NCI-H460 (cell line): ENCODE results near the gene EIF1AD. TPM values are rescaled to one million over a fixed set of nuclear protein-coding genes. Genes with fewer than 3 reads are reported as not detected.
A peak's percentile ranks its signal among the peaks of the same experiment; 100 is the strongest.
"Not testable (repeated sequence)": the region's sequence is repeated elsewhere in the genome, so short reads cannot be mapped to it uniquely, and the experiment has no call there.

Experiments
- DNase-seq: peaks from one replicate; pipeline ENCODE4 v3.0.0-alpha.2; 2016; ENCODE audit warnings: low read depth; ENCODE audit errors: extremely low read depth
- polyA plus RNA-seq: library from polyadenylated mRNA; depleted of rRNA; stranded (reverse); fragments of >200 nt; gene quantifications from 2 replicates; pipeline ENCODE4 v1.2.3, GENCODE V29; 2014; cell fraction: nucleus; rRNA removed
- total RNA-seq: library from RNA; depleted of rRNA; stranded (reverse); fragments of >200 nt; shearing (Covaris generic); gene quantifications from 2 replicates; pipeline ENCODE4 v1.2.3, GENCODE V29; 2014; rRNA removed

EIF1AD gene, protein sequence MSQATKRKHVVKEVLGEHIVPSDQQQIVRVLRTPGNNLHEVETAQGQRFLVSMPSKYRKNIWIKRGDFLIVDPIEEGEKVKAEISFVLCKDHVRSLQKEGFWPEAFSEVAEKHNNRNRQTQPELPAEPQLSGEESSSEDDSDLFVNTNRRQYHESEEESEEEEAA
- total RNA-seq: 23.0 TPM in 2 replicates
- 15.1 and 31.0 TPM in 2 replicates for polyA plus RNA-seq

DNA sequence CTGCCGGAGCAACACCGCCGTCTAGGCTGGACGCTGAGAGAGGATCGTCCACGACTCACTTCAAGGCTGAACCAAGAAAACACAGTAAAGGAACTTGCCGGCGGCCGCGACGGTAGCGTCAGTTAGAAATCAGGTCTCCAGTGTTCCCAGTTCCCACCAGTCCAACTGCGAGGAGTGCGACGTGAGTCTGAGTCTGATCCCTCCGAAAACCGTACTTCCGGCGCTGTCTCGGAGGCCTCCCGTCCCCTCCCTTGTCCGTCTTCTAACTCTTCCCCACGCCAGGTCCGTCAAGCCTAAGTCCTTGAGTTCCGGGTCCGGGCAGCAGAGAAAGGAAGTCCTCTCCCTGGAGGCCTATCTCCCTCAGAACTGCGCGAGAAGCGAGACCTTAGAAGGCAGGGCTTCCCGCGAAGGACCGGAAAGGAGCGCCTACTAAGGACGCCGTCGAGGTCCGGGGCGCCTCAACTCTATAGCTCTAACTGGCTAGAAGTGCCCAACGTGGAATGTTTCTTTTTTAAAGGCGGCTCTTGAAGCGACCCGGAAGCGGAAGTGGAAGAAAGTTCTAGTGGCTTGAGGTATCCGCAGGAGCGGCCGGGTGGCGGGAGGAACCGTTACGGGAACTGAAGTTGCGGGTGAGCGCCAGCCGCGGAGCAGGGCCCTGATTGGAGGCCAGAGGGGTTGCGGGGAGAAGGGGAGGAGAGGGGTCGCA is at the start of gene EIF1AD, which contains the start of gene BANF1:
EIF1AD (minus strand) TSS at position 216 of the 706 bp plus-strand sequence. CDS start 1,768 bp downstream, outside the sequence.
BANF1 (plus strand) TSS at position 562 of the 706 bp plus-strand sequence. CDS start 748 bp downstream, outside the sequence.
- DNase-seq: peak; percentile 89

DNA sequence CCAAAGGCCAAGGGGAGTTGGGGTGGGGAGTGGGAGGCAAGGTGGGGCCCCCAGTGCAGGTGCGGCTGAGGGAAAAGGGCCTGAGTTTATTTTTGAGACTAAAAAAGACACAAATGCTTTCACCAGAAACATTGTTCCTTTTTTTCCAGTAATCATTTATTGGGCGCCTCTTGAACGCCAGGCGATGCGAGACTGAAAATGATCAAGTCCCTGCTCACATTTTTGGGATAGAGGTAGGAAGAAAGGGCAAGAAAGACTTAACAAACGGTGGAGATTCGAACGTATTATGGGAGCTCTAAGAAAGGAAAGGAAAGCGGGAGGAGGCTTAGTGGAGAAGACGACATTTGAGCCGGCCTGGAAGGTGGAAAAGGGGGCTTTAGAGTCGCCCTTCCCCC is 49.4 kb upstream of the EIF1AD start:
- DNase-seq: no peak

DNA sequence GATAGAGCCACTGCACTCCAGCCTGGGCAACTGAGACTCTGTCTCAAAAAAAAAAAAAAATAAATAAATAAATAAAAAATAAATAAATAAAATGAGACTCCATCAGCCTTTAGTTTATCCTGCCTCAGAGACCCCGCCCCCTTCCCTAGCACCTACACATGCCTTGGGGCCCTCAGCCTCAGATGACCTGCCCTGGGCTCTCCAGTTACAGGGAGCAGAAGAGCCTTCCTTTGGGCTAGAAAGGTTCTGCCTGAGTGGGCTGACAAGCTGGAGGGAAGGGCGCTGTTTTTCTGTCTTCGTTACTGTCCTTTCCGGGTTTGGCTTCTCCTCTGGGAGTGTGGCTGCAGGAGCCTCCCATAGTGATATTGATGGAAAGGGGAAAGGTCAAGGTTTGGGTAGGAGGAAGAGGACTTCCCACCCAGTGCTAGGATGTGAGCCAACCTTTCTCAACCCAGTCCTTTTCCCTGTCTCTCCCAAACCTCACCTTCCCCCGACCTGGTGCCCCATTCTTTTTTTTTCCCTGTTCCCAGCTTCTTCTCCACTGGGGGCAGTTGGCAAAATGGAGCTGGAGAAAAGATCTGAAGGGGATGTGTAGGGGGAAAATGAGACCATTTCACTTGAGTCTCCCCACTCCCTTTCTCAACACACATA is 48.7 kb upstream of the EIF1AD start:
- DNase-seq: no peak

DNA sequence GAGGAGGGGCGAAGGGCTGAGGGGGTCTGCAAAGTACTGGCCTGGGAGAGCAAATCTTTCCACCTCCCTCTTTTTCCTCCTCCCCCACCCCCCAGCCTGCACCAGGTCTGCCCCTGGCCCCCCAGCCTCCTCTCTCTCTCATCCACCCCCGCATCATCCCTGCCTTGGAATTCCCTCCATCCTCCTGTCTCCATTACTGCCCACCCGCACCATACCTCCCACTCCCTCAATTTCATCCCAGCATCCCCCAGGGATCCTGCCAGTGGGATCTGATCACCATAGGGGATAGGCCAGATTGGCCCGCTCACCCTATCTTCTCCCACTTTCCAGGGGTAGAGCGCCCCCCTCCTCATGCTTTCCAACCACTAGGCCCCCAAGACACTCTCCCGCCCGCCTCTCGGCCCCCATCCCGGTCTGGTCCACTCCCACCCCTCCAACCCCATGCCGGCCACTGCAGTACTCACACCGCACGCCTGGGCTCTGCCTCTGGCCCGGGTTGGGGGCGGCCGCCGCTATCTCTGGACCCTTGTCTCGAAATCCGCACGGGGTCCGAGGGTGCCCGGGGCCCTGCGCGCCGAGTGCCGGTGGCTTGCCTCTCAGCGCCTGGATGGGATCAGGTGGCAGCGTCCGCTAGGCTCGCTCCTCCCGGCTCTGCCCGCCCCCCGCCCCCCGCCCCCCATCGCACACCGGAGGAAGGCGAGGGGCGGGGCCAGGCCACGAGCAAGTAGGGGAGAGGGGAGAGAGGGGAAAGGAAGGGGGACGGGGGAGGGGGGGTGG is 46.8 kb upstream of the EIF1AD start, which contains the start of gene GAL3ST3:
GAL3ST3 (minus strand) TSS at position 615 of the 777 bp plus-strand sequence. CDS start 3,746 bp downstream, outside the sequence.
- DNase-seq: no peak

DNA sequence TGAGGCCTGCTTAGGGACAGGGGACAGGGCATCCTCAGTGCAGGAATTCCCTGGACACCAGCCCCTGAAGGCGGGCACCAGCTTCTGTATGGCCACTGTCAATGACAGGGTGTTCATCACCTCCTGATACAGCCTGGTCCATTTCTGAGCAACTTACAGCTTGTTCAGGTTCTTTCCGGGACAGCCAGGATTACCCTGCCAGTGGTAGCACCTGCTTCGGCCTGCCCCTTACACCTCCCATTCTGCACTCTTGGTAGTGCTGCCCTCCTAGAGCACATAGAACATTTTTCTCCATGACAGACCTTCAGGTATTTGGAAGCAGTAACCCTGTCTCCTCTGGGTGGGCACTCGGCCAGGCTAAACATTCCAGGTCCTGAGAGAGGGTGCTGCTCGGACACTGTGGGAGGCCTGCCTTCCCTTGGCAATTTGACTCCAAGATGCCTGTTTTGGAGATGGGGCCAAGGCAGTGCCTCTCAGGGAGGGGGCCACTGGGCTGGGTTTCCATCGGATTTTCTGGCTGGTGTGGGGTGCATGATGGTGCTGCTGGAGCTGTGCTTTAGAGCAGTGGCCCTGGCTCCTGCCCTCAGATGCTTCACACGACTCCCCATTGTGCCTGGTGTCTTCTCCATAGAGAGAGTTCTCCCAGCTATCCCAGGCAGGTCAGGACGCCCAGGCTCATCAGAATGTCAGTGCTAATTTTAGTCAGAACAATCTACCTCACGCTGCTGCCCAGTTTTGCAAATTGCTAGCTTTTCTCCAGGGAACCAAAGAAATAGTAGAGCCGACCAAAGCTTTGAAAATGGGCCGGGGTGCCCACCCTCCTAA is 45.8 kb upstream of the EIF1AD start:
- no peak for DNase-seq

DNA sequence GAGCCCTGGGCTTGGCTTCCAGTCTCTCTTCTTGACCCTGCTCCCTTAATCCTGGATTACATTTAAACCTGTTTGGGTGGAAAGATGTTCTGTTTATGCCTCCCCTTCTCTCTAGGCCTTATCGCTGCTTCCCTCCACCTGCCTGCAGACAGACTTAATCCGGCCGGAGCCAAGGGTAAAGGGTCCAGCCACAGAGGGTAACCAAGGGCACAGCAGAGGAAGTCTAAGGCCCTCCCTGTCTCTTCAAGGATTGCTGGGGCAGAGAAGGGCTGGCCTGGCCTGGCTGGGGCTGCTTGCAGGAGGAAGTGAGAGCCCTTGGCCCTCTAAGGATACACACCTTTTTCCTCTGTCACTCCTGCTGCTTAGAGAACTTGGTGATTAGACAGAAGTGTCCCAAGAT is 44.9 kb upstream of the EIF1AD start:
- DNase-seq: no peak

DNA sequence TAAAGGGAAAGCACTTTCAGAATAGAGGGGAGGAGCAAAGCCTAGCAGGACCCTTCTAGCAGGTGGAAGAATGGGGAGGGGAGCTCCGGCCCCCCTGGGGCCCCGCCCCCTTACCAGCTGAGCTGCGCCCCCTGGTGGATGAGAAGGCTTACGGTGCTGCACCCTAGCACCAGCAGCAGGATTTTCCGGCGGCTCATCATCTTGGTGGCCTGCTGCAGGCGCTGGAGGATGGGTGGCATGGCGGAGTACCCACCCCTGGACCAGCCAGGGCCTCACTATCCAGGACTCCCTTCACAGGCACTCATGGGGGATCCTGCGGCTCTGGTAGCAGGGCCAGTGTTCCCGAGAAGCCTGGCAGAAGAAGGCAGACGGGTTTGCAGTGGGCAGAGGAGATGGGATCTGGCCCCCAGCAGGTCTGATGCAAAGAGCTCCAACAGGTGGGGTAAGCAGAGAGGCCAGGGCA is 43.3 kb upstream of the EIF1AD start:
- DNase-seq: peak; percentile 50

DNA sequence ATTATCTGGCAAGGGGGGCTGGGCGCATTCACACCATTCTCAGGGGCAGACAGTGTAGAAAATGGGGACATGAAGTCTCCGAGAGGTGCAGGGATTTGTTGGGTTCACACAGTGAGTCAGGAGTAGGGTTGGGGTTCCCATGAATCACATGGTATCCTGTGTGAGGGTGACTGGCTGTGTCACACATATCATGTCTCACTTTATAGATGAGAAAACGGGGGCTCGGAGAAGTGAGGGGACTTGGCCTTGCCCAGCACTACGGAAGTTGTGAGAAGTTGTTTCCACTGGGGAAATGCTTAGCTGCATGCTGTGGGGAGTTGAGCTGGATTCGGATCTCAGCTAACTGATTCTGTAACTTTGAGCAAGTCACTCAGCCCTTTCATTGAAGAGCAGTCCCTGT is 42.8 kb upstream of the EIF1AD start:
- no peak for DNase-seq

DNA sequence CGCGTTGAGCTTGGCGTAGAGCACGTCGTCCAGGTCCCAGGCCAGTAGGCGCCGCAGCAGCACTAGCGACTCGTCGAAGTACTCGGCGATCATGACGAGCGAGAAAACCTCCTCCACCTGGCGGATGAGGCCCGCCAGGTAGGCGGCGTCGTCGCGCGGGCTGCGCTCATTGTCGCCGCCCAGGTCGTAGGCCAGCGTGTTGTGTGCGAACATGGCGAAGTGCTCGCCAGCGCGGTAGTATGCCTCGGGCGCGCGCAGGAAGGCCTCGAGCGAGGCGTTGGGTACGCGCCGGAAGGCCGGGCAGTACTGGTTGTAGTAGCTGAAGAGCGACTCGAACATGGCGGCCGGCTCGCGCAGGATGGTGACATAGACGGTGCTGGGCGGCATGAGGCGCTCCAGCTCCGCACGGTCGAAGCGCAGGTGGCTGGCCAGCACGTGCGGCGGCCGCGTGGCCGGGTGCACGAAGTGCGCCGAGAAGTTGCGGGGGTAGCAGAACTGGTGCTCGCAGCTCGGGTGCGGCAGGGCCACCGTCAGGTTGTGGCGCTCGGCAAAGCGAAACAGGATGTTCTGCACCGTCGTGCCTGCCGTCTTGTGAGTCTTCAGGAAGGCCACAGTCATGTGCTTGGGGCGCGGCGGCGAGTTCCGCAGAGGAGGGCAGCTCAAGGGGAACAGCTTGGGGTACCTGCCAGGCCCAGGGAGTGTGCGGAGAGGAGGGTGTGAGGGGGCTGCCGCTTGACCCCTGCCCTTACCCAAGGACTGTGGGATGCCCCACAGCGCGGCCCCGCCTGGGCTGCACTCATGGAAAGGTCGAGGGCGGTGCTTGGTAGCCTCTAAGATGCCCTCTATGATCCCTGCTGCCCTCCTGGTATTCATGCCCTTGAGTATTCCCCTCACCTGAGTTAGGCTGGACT is 41.3 kb upstream of the EIF1AD start:
- no peak for DNase-seq

DNA sequence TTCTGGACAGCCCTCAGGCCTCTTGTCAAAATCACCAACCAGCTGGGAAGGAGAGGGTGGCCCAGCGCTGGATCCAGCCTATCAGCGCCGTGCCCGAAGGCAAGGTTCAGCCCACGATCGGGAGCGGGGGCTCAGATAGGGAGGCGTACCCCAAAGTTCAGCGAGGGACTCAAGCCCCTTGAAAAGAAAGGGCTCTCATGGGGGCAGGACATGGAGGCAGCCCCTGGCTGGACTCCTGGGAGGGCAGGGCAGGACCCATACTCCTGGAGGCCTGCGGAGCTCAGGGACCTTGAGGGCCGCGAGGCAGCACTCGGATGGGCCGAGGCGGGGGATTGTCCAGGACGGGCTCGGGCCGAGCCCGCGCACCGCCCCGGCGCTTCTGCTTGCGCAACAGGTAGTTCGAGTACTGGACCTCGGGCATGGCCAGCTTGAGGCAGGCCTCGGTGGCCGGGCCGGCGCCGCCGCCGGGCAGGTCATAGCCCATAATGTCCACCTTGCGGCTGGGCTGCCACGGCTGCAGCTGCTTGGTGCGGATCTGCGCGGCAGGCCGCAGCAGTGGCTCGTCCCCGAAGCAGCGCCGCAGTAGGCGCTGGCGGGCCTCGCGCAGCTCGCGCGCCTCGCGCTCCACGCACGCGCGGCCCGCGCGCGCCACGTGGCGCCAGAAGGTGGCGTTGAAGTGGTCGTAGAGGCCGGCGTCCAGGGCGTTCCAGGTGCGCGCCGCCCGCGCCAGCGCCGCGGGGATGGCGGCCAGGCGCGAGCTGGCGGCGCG is 40.5 kb upstream of the EIF1AD start:
- DNase-seq: no peak

DNA sequence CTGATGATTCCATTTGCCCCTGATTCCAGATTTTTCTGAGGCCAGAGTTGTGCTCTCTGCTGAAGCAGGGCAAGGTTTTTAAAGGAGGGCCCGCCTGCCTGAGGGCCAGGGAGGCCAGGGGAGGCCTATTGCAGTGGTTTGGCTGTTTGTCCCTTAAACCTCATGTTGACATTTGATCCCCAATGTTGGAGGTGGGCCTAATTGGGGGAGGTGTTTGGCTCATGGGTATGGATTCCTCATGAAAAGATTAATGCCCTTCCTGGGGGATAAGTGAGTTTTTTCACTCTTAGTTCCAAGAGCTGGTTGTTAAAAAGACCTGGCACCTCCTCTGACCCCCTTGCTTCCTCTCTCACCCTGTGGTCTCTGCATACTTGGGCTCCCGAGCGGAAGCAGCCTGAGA is 37.8 kb upstream of the EIF1AD start:
- DNase-seq: no peak

DNA sequence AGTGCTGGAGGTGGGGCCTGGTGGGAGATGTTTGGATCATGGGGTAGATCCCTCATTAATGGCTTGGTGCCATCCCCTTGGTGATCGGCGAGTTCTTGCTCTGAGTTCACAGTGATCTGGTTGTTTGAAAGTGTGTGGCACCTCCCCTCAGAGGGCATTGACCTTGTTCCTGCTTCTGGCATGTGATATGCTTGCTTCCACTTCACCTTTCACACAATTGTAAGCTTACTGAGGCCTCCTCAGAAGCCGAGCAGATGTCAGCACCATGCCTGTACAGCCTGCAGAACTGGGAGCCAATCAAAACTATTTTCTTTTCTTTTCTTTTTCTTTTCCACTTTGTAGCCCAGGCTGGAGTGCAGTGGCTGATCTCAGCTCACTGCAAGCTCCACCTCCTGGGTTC is 35.4 kb upstream of the EIF1AD start:
- no peak for DNase-seq

DNA sequence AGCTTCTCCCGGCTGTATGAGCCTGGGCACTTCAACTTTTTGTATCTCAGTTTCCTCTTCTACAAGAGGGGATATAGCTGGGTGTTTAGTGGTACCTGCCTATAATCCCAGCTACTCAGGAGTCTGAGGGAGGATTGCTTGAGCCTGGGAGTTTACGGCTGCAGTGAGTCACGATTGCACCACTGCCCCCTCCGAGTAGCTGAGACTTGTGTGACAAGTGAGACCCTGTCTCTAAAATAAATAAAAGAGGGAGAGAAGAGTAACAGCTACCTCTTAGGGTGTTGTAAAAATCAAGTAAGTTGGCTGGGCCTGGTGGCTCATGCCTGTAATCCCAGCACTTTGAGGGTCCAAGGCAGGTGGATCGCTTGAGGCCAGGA is 34.4 kb upstream of the EIF1AD start:
- DNase-seq: no peak

DNA sequence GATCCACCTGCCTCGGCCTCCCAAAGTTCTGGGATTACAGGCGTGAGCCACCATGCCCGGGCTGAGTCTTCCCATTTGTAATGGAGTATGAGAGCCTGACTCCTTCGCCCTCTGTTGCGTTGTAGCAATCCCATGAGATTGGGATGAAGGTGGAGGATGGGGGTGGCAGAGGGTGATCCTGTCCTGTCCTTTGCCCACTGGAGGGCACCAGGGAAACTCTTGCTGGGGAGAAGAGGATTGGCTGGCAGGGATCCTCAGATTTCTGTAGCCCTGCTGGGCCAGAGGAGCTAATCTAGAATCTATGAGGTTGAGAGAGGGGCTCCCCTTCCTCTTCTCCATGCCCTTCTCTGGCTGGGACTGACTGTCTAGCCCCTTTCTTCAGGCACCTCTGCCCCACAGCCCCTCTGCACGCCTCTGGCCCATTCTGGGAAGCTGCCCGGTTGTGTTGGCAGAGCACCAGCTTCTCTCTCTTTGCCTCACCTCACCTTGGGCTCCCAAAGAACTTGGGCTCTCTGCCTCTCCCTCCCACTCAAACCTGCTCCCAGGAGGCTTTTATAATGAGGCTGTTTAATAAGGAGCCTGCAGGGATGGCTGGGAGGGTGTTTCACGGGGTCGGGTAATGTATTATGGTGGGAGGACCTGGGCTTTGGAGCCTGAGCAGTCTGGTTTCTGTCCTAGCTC is 33.8 kb upstream of the EIF1AD start:
- no peak for DNase-seq

DNA sequence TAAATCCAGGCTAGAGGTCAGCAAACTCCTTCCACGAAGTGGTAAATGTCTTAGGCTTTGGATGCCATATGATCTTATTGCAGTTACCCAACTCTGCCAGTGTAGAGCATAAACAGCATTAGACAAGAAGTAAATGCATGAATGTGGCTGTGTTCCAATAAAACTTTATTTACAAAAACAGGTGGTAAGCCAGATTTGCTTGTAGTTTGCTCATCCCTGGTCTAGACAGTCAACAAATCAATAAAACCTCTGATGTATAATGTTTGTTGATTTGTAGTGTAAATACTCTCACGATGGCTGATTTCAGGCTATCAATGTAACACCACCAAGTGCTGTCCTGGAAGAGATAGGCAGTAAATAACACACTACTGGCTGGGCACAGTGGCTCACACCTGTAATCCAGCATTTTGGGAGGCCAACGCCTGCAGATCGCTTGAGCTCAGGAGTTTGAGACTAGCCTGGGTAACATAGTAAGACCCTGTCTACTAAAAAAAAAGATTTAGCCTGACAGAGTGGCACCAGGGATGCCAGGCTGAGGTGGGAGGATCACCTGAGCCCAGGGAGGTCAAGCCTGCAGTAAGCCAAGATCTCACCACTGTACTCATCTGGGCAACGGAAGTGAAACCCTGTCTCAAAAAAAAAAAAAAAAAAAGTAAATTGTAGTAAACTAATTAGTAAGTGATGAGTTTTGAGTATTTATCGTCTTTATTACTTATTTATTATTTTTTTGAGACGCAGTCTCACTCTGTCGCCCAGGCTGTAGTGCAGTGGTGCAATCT is 31.2 kb upstream of the EIF1AD start:
- DNase-seq: no peak

DNA sequence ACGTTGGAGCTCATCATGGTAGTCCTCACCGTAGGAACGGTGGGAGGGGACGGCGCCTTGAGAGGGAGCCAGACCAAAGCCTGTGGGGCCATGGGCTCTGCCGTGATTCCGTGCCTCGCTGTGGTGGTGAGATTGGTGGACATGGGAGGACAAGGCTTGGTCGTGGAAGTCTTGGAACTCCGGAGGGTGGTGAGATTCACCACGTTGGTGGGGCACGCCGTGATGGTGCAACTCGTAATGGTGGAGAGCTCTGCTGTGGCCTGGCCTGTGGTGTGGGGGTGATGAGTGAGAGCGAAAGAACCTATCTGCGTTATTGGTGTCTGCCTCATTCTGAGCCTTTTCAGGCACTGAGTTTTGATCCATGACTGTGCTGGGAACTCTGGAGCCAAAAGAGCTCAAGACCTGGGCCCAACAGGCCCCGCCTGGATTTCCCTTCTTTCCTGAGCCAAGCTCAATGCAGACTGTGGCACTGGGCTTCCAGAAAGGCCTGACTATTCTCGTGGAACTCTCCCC is 24.1 kb upstream of the EIF1AD start, which contains the start of gene CATSPER1:
CATSPER1 (minus strand) TSS at position 463 of the 513 bp plus-strand sequence; CDS start at position 363, 100 bp downstream.
- DNase-seq: no peak

DNA sequence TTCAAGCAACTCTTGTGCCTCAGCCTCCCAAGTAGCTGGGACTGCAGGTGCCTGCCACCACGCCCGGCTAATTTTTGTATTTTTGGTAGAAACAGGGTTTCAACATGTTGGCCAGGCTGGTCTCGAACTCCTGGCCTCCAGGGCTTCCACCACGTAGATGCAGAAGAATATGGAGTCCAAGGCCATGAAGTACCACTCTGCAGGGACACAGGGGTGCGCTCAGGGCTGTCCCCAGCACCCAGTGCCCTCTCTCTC is 21.2 kb upstream of the EIF1AD start:
- DNase-seq: not testable (repeated sequence)
